ENCODE data around the gene PRR5.

Gene PRR5

DNA sequence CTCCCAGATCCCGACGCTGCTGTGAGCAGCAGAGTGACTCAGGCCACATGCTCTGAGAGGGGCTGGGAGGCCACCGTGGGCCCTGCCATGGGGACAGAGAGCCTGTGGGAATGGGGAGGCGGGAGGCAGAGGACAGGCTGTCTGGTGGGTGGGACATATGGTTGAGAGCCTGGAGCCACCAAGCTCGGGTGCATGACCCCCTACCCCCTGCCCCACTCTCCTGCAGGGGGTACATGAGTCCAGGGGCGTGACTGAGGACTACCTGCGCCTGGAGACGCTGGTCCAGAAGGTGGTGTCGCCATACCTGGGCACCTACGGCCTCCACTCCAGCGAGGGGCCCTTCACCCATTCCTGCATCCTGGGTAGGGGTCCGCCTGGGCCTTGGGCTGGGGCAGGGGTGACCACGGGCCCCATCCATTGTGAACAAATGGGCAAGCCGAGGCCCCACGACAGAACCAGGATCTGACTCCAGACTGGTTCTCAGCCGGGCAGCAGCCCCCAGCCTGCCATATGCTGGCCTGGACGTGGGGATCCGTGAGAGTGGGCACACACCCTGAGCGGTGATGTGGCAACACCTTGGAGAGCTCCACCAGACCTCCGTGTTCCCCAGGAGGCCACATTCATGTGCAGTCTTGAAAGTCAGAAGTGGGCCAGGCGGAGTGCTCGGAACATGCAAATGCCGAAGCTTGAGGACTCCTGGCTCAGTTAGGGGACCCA lies 33.0 kb downstream of the PRR5 start:
- no peak for ATAC-seq (ENCODE audit: low read depth)
- peaks cover 6% of the 10 kb centered on the region for H3K4me1 ChIP-seq (ENCODE audit: insufficient read depth, poor library complexity, severe bottlenecking)
- H3K9me3 ChIP-seq (ENCODE audit: severe bottlenecking): no peaks in the 10 kb centered on the region
- H3K4me3 ChIP-seq (ENCODE audit: severe bottlenecking): no peak overlapping the region
- DNase-seq (ENCODE audit: low spot score): no peak
- H3K36me3 ChIP-seq (ENCODE audit: low read depth): no peaks in the 10 kb centered on the region
- TF ChIP-seq, protein P1, sequence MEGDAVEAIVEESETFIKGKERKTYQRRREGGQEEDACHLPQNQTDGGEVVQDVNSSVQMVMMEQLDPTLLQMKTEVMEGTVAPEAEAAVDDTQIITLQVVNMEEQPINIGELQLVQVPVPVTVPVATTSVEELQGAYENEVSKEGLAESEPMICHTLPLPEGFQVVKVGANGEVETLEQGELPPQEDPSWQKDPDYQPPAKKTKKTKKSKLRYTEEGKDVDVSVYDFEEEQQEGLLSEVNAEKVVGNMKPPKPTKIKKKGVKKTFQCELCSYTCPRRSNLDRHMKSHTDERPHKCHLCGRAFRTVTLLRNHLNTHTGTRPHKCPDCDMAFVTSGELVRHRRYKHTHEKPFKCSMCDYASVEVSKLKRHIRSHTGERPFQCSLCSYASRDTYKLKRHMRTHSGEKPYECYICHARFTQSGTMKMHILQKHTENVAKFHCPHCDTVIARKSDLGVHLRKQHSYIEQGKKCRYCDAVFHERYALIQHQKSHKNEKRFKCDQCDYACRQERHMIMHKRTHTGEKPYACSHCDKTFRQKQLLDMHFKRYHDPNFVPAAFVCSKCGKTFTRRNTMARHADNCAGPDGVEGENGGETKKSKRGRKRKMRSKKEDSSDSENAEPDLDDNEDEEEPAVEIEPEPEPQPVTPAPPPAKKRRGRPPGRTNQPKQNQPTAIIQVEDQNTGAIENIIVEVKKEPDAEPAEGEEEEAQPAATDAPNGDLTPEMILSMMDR (IDR thresholded peaks at IDR 0.05; ENCODE audit: poor library complexity, severe bottlenecking): no peak
- no peak overlapping the region for H3K27ac ChIP-seq (ENCODE audit: poor library complexity, severe bottlenecking)
- no peaks in the 10 kb centered on the region for H3K27me3 ChIP-seq (ENCODE audit: insufficient read depth, poor library complexity, severe bottlenecking)

DNA sequence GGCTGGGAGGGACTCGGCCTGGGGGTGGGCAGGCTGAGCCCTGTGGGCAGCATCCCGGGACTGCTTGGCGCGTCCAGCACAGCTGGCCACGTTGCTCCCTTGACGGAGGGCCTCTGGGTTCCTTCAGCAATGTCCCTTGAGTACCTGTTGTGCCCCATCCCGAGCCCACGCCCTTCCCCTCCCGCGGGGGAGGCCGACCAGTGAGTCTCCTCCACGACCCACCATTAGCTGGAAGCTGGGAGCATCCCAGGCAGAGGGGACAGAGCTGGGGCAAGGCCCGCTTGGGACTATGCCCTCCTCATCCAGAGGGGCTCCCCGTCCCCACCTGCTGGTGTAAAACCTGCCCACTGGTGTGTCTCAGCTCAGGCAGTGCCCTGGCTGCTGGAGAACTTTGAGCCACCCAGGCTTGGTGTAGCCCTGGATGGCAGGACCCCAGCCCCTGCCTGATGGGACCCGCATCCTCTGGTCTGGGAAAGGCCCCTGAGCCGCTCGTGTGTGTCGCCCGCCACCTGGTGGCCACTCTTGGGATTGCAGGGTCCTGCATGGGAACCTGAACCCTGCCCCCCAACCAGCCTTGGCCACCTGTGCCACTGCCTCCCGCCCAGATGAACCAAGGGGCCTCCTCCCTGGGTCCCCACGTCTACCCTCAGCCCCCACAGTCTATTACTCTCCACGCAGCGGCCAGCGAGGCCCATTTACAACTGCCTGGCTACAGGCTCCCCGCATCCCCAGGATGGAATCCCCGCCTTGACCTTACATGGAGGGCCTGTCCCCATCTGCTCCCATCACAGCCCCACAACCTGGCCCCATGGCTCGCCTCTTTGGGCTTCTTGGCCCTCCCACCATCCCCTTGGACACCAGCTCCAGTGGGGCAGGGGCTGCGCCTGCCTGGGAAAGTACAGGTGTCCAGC lies 33.8 kb downstream of the PRR5 start:
- Histone ChIP-seq H3K27me3 (ENCODE audit: insufficient read depth, poor library complexity, severe bottlenecking) (no peaks in the 10 kb centered on the region), H3K36me3 (ENCODE audit: low read depth) (no peaks in the 10 kb centered on the region), H3K4me3 (ENCODE audit: severe bottlenecking) (no peak overlapping the region), H3K4me1 (ENCODE audit: insufficient read depth, poor library complexity, severe bottlenecking) (peaks cover 6% of the 10 kb centered on the region), H3K9me3 (ENCODE audit: severe bottlenecking) (no peaks in the 10 kb centered on the region), H3K27ac (ENCODE audit: poor library complexity, severe bottlenecking) (no peak overlapping the region)
- ATAC-seq (ENCODE audit: low read depth): peak; percentile 40; the same call in 2 of the 3 replicates
- DNase-seq (ENCODE audit: low spot score): no peak
- TF ChIP-seq, protein P1 (IDR thresholded peaks at IDR 0.05; ENCODE audit: poor library complexity, severe bottlenecking): peak; percentile 92

DNA sequence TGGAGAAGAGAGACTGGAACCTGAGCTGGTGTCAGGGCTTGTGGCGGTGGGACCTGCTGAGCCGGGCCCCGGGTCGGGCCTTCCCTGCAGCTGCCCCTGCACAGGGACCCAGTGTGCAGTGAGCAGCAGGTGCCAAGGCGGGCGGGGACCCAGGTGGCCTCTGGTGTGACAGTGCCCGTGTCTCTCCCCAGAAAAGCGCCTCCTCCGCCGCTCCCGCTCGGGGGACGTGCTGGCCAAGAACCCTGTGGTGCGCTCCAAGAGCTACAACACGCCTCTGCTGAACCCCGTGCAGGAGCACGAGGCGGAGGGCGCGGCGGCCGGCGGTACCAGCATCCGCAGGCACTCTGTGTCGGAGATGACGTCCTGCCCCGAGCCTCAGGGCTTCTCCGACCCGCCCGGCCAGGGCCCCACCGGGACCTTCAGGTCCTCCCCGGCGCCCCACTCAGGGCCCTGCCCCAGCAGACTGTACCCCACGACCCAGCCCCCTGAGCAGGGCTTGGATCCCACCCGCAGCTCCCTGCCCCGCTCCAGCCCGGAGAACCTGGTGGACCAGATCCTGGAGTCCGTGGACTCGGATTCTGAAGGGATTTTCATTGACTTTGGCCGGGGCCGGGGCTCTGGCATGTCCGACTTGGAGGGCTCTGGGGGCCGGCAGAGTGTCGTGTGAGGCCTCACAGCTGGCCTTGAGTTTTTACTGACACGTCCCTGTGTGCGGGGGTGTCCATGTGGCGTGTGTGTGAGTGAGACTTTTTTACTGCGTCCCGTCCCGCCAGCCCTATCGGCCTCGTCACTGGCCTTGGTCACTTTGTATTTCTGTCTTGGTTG lies 34.8 kb downstream of the PRR5 start:
- ATAC-seq (ENCODE audit: low read depth) (no peak), DNase-seq (ENCODE audit: low spot score) (no peak)
- no peaks in the 10 kb centered on the region for H3K27me3 ChIP-seq (ENCODE audit: insufficient read depth, poor library complexity, severe bottlenecking)

DNA sequence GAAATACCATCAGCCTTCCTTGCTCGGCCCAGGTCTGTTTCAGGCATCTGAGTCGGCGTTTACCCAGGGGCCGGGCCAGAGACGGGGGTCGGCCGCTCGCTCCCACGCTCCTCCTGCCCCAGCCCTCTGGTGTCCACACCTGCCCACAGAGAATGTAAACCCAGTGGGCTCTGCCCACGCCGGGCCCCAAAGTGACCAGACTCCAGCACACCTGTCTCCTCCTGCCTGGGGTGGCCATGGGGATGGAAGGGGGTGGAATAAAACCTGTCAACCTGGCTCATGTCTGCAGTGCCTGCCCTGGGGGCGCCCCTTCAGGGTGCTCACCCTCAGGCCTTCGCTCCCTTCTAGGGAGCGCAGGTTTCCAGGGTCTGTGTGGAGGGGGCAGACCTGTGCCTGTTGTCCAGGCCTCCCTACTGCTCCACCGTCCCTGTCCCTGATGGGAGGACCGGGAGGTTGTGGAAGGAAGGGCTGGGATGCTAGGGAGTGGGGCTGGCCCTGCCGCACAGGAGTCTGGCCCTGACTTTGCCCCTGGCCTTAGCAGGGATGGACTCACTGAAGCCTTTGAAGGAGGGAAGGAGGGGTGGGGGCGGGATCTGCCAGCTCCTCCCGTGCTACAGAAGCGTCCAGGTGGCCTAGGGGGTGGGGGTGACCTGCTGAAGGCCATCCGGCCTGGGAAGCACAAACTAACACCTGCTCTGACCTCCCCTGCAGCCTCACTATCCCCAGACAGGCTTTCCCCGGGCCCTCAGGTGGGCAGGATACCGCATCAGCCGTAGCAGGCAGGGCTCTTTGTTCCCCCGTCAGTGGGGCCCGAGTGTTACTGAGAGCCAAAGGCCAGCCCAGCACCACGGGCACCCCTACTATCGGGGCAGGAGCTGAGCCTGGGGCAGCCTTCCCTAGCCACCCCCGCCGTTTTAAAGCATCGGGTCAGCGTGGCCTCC lies 35.7 kb downstream of the PRR5 start:
- H3K4me3 ChIP-seq (ENCODE audit: severe bottlenecking): no peak overlapping the region
- no peaks in the 10 kb centered on the region for H3K36me3 ChIP-seq (ENCODE audit: low read depth)
- H3K9me3 ChIP-seq (ENCODE audit: severe bottlenecking): no peaks in the 10 kb centered on the region
- no peak for ATAC-seq (ENCODE audit: low read depth)
- H3K27ac ChIP-seq (ENCODE audit: poor library complexity, severe bottlenecking): no peak overlapping the region
- TF ChIP-seq, protein P1 (IDR thresholded peaks at IDR 0.05; ENCODE audit: poor library complexity, severe bottlenecking): no peak
- no peak for DNase-seq (ENCODE audit: low spot score)
- peaks cover 6% of the 10 kb centered on the region for H3K4me1 ChIP-seq (ENCODE audit: insufficient read depth, poor library complexity, severe bottlenecking)
- no peaks in the 10 kb centered on the region for H3K27me3 ChIP-seq (ENCODE audit: insufficient read depth, poor library complexity, severe bottlenecking)

More for the DNA sequence above, 34.8 kb downstream of the PRR5 start:
- no peaks in the 10 kb centered on the region for H3K9me3 ChIP-seq (ENCODE audit: severe bottlenecking)
- H3K36me3 ChIP-seq (ENCODE audit: low read depth): no peaks in the 10 kb centered on the region
- H3K4me1 ChIP-seq (ENCODE audit: insufficient read depth, poor library complexity, severe bottlenecking): peaks cover 6% of the 10 kb centered on the region
- TF ChIP-seq, protein P1 (IDR thresholded peaks at IDR 0.05; ENCODE audit: poor library complexity, severe bottlenecking): no peak
- no peak overlapping the region for H3K4me3 ChIP-seq (ENCODE audit: severe bottlenecking)
- H3K27ac ChIP-seq (ENCODE audit: poor library complexity, severe bottlenecking): no peak overlapping the region

All from RWPE2 (cell line).